ENCODE results near the gene JPT2.

DNA sequence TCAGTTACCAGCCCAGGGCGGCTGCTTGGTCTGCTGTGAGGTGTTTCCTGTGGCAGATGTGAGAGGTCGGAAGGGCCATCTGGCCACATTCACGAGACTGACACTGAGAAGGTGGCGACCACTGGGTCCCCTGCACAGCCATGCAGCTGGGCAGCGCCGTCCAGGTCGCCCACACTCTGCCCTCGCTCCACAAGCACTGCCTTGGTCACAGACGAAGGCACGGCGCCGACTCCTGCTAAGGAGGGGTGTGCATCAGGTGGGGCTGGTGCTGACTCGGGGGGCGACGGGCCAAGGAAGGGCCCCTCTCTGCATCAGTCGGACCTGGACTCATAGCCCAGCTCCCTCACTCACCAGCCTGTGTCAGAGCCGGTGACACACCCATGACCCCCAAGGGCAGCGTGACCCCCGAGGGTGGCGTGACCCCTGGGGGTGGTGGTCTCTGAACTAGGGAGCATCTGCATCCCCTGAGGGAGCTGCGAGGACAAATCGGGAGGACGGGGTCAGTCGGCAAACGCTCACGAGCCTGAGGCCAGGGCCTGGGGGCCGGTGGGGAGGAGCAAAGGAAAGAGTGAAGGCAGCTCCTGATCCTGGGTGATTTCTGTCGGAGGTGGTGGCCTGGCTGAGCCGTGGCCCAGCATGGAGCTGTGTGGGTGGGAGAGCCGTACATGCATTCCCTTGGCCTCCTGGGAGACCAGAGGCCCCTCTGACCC lies 62.9 kb downstream of the JPT2 start:
- no peak for TF ChIP-seq POLR2A (IDR thresholded peaks at IDR 0.05)
- TF ChIP-seq, protein P1, sequence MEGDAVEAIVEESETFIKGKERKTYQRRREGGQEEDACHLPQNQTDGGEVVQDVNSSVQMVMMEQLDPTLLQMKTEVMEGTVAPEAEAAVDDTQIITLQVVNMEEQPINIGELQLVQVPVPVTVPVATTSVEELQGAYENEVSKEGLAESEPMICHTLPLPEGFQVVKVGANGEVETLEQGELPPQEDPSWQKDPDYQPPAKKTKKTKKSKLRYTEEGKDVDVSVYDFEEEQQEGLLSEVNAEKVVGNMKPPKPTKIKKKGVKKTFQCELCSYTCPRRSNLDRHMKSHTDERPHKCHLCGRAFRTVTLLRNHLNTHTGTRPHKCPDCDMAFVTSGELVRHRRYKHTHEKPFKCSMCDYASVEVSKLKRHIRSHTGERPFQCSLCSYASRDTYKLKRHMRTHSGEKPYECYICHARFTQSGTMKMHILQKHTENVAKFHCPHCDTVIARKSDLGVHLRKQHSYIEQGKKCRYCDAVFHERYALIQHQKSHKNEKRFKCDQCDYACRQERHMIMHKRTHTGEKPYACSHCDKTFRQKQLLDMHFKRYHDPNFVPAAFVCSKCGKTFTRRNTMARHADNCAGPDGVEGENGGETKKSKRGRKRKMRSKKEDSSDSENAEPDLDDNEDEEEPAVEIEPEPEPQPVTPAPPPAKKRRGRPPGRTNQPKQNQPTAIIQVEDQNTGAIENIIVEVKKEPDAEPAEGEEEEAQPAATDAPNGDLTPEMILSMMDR (IDR thresholded peaks at IDR 0.05) = no peak
